Measurements from ENCODE around the gene TMEM132C.

GRCh38 chr12:128623748-128624147 is 356.8 kb downstream of the TMEM132C start:
- TF ChIP-seq ELK1 (IDR thresholded peaks at IDR 0.05; ENCODE audit: borderline replicate concordance, low read depth, low read length) (no peak), NFE2L2 (IDR thresholded peaks at IDR 0.05; ENCODE audit: low read depth, low read length) (no peak), CTCF (conservative IDR thresholded peaks at IDR 0.05; ENCODE audit: low read depth, low read length) (no peak), POLR2A (IDR thresholded peaks at IDR 0.05; ENCODE audit: low read depth, low read length) (no peak), RFX5 (IDR thresholded peaks at IDR 0.05; ENCODE audit: low read depth, low read length) (no peak), CHD1 (IDR thresholded peaks at IDR 0.05; ENCODE audit: low read depth, low read length) (no peak), CEBPB (IDR thresholded peaks at IDR 0.05; ENCODE audit: low read depth, low read length) (no peak), BHLHE40 (IDR thresholded peaks at IDR 0.05; ENCODE audit: low read depth, low read length) (no peak), SMC3 (IDR thresholded peaks at IDR 0.05; ENCODE audit: low read depth, low read length) (no peak), FOS (IDR thresholded peaks at IDR 0.05; ENCODE audit: low read depth, low read length) (no peak), MXI1 (IDR thresholded peaks at IDR 0.05; ENCODE audit: borderline replicate concordance, low read depth, low read length) (no peak), RAD21 (IDR thresholded peaks at IDR 0.05; ENCODE audit: low read length) (no peak), MAZ (IDR thresholded peaks at IDR 0.05; ENCODE audit: borderline replicate concordance, low read depth, low read length) (no peak)
- TF ChIP-seq, protein P1, sequence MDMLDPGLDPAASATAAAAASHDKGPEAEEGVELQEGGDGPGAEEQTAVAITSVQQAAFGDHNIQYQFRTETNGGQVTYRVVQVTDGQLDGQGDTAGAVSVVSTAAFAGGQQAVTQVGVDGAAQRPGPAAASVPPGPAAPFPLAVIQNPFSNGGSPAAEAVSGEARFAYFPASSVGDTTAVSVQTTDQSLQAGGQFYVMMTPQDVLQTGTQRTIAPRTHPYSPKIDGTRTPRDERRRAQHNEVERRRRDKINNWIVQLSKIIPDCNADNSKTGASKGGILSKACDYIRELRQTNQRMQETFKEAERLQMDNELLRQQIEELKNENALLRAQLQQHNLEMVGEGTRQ (IDR thresholded peaks at IDR 0.05; ENCODE audit: low read depth, low read length) = no peak

Data from IMR-90 (cell line).